IPS DF 4.7 (cell line): ENCODE results near the gene TLCD3B.

Source experiments
- DNase-seq: peaks from one replicate; pipeline ENCODE4 v3.0.0-alpha.2; 2013; ENCODE audit warnings: low spot score; ENCODE audit errors: extremely low read depth

Gene TLCD3B

GRCh38 chr16:29990883-29991570 lies 40.0 kb downstream of the TLCD3B start:
- no peak for DNase-seq

- DNase-seq: no peak
These were observed 41.0 kb downstream of the TLCD3B start for GRCh38 chr16:29990034-29990433.

- DNase-seq: no peak
These were observed 41.8 kb downstream of the TLCD3B start for GRCh38 chr16:29989111-29989858.

GRCh38 chr16:29988346-29989075 lies 42.6 kb downstream of the TLCD3B start:
- no peak for DNase-seq

- DNase-seq: no peak
These were observed 43.5 kb downstream of the TLCD3B start for GRCh38 chr16:29987371-29988085.

- no peak for DNase-seq
These were observed 44.1 kb downstream of the TLCD3B start for GRCh38 chr16:29986931-29987330.

- DNase-seq: no peak
These were observed 44.8 kb downstream of the TLCD3B start for GRCh38 chr16:29986231-29986630.

GRCh38 chr16:29985271-29985811 lies 45.7 kb downstream of the TLCD3B start:
- no peak for DNase-seq

- no peak for DNase-seq
These were observed 46.3 kb downstream of the TLCD3B start for GRCh38 chr16:29984764-29985147.

- DNase-seq: no peak
These were observed 46.8 kb downstream of the TLCD3B start for GRCh38 chr16:29984137-29984763.

GRCh38 chr16:29983420-29984136 lies 47.5 kb downstream of the TLCD3B start:
- DNase-seq: no peak

- DNase-seq: no peak
These were observed 48.3 kb downstream of the TLCD3B start for GRCh38 chr16:29982560-29983419.

GRCh38 chr16:29978564-29979270 lies 52.4 kb downstream of the TLCD3B start:
- DNase-seq: no peak

GRCh38 chr16:29978081-29978480 lies 53.0 kb downstream of the TLCD3B start:
- DNase-seq: no peak

GRCh38 chr16:29977063-29977825 lies 53.8 kb downstream of the TLCD3B start:
- no peak for DNase-seq

GRCh38 chr16:29975811-29976511 lies 55.1 kb downstream of the TLCD3B start:
- DNase-seq: no peak

- no peak for DNase-seq
These were observed 55.9 kb downstream of the TLCD3B start for GRCh38 chr16:29975134-29975538.
